HG02840 (cell line): Measurements from ENCODE around the gene TIGD3.

Experiments
- ATAC-seq: cut with Tn5 transposase; IDR thresholded peaks from one replicate; pipeline ENCODE4 v1.9.1; 2021; ENCODE audit warnings: mild to moderate bottlenecking, moderate library complexity, moderate number of reproducible peaks; ENCODE audit not compliant: unreplicated experiment, low FRiP score

The TIGD3 gene

GRCh38 chr11:65362320-65362931 is 7.9 kb downstream of the TIGD3 start:
- ATAC-seq: no peak

DNA sequence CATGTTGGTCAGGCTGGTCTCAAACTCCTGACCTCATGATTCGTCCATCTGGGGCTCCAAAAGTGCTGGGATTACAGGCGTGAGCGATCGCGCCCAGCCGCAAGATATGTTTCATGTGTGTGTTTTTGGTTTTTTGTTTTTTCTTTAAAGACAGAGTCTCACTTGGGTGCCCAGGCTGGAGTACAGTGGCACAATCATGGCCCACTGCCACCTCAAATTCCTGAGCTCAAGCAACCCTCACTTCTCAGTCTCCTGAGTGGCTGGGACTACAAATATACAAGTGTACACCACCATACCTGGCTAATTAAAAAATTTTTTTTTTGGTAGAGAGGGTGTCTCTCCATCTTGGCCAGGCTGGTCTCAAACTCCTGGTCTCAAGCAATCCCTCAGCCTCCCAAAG is 8.4 kb downstream of the TIGD3 start:
- ATAC-seq: no peak

GRCh38 chr11:65363770-65364169 is 9.2 kb downstream of the TIGD3 start:
- ATAC-seq: no peak

- ATAC-seq: no peak
These were observed 11.8 kb downstream of the TIGD3 start for GRCh38 chr11:65366340-65366773.

- no peak for ATAC-seq
These were observed 16.1 kb downstream of the TIGD3 start for GRCh38 chr11:65370659-65371049.

- ATAC-seq: no peak
These were observed 19.5 kb downstream of the TIGD3 start for GRCh38 chr11:65373839-65374580.

GRCh38 chr11:65375012-65375411 is 20.5 kb downstream of the TIGD3 start:
- ATAC-seq: no peak

DNA sequence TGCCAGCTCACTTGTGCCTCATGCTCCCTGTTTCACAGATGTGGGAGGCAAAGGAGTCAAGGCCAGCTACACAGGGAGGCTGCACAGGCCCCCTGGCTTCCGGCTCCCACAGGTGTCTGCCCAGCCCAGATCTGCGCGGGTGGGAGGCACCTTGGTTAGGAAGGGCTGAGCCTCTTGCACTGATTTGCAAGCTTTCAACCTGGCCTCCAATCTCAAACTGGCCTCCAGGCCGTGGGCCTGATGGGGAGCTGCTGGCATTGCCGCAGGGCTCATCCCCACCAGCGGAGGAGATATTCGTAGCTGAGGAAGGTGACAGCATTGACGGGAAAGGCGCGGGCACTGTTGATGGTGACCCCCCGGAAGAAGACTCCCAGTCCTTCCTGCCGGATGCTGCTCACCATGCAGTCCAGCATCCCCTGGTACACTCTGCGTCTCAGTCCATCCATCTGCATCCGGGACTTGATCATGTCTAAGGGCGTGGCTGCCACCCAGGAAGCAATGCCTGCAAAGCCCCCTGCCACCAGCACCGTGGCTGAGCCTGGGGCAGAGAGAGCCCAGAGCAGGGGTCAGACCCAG is 21.7 kb downstream of the TIGD3 start:
- ATAC-seq: no peak

DNA sequence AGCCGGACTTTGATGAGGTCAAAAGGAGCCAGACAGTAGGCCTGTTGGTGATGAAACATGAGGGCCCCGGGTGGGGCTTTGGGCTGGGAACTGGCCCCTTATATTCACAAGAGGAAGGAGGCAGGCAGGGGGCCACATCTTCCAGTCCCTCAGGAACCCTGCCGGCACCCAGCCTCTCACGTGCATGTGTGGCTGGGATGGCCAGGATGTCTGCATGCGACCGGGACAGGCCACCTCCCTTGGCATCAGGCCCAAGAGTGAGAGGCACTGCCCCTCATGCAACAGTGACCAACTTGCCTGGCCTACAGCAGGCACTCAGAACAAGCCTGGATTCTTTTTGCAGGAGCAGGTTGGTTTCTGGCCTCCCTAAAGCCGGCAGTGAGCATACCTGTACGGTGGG is 22.5 kb downstream of the TIGD3 start:
- no peak for ATAC-seq

GRCh38 chr11:65377777-65378176 is 23.2 kb downstream of the TIGD3 start:
- no peak for ATAC-seq

DNA sequence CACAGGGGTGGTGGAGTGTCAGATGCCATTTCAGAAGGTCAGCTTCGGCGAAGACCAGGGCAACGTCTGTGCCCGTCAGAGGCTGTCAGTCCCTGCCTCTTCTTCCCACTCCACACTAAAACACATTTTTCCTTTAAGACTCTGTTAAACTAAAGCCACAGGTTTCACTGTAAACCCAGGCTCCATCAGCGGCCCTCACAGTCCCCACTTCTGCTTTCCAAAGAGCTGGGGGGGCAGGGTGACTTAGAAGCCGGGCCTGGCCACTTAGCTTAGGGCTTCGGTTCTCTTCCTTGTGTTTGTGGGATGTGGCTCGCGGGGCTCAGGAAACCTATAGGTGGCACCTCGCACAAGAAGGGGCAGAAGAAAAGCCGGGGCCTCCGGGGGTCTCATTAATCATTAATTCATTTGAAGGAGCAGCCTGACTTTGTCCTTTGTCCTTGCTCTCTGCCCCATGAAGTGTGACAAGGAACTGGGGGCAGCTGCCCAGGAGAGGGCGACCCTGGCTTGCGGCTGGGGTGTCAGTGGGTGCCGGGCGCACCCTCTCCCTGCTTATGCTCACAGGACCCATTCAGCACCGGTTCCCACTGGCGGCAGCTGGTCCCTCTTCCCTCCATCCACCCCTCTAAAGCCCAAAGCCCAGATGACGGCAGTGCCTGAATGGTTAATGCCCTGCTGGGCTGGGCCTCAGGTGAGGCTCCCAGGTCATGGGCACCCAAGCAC is 23.8 kb downstream of the TIGD3 start:
- ATAC-seq: no peak

DNA sequence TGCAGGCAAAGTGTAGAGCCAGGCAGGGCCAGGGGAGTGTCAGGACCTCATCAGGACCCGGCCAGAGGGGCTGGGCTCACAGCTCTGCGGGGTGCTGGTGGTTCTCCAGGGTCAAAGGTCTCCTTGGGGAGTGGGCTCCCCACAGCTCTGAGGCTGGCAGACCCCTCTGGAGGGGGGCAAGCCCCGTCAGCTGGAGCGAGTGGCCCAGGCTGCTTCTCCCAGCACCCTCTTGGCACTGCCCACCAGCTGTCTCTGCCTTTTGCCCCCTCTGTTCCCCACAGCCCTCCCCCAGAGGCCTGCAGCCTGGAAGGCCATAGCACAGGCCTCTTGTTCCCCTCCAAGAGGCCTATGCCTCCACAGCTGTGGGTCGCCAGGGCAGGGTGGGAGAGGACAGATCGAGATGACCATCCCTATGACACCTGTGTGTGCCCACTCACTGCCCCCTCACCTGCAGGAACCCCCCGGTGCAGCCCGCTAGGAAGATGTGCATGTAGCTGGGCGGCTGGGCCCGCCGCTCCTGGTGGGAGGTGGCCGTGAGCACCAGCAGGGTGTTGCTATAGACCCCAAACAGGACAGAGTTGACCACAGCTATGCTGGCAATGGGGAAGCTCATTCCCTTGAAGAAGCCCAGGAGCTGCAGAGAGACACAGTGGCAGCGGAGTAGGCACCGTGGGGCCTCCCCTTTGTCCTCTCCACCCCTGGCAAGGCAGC is 24.5 kb downstream of the TIGD3 start:
- no peak for ATAC-seq

GRCh38 chr11:65379698-65380459 is 25.3 kb downstream of the TIGD3 start:
- ATAC-seq: no peak

DNA sequence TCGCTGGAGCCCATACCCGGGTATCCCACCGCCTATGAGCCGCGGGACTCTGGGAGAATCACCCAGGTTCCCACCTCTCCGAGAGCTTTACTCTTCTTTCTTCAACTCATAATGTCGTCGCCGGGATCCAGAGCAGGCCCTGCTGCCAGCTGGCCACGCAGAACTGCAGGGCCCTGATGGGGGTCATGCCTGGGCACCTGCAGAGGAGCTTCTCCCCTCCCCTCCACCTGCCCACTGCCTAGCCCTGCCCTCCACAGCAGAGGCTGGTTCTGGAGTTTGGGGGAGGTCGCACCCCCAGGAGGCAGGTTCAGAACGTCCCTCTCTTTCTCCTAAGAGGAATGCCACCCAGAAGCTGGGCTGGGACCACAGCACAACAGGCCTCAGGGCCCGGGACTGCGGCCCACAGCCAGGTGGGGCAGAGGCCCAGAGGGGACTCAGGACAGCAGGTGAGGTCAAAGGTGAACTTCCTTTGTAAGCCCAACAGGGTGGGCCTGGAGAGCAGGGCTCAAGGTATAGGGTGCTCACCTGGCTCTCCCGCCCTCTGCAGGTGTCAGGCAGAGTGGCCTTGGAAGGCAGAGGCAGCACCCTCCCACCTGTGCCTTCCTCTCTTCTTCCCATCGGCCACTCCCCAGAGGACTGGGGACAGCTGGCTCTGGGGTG is 26.0 kb downstream of the TIGD3 start:
- ATAC-seq: no peak

DNA sequence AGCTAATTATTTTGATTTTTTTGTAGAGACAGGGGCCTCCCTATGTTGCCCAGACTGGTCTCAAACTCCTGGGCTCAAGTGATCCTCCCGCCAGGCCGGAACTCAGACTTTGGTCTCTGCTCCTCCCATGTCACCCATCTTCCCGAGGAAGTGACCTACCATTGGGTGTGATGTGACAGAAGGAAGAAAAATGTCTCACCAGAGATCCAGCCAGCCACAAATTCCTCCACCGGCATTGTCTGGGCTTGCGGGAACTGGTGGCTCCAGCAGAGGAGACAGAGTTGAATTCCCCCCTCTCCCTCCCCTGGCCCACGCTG is 27.1 kb downstream of the TIGD3 start:
- ATAC-seq: no peak

- peak; percentile 49 for ATAC-seq
These were observed 27.7 kb downstream of the TIGD3 start, which contains the start of gene SLC25A45 for GRCh38 chr11:65382033-65382803. SLC25A45 (minus strand) TSS chr11:65382646; CDS start chr11:65381951, 695 bp downstream.

- ATAC-seq: no peak
These were observed 28.3 kb downstream of the TIGD3 start for GRCh38 chr11:65382804-65383368.

GRCh38 chr11:65383778-65384177 is 29.2 kb downstream of the TIGD3 start:
- ATAC-seq: no peak
